Activated CD8-positive, alpha-beta T cell treated with anti-CD3 and anti-CD28 coated beads for 36 hours (primary cell): ENCODE measurements around the gene CPB2. TPM values are rescaled to one million over a fixed set of nuclear protein-coding genes. Genes with fewer than 3 reads are reported as not detected.

Source experiments
- ATAC-seq: fragments of 200-7000 bp; cut with Tn5 transposase; one replicate; pipeline ENCODE4 v1.10.0; 2021; ENCODE audit warnings: mild to moderate bottlenecking, moderate library complexity
- CTCF ChIA-PET: fragments of 350-600 bp; sonication (Branson Sonifier 250); formaldehyde crosslinking; loops from one replicate; lab custom pipeline; 2021; ENCODE audit warnings: antibody characterized with exemption; lab: Charles Lee
- POLR2A ChIA-PET: fragments of 350-600 bp; sonication (Branson Sonifier 250); formaldehyde crosslinking; loops from one replicate; lab custom pipeline; 2021; ENCODE audit warnings: antibody characterized with exemption; lab: Charles Lee
- DNase-seq: peaks from one replicate; pipeline ENCODE4 v3.0.0-alpha.2; 2020
- H3K27ac Mint-ChIP-seq: one replicate; pipeline ENCODE4 v1.8.0; 2021; ENCODE audit warnings: mild to moderate bottlenecking, mixed read lengths
- H3K27me3 Mint-ChIP-seq: one replicate; pipeline ENCODE4 v1.8.0; 2021; ENCODE audit warnings: mixed read lengths
- H3K36me3 Mint-ChIP-seq: one replicate; pipeline ENCODE4 v1.8.0; 2021; ENCODE audit warnings: low read depth, mixed read lengths
- H3K4me1 Mint-ChIP-seq: one replicate; pipeline ENCODE4 v1.8.0; 2021; ENCODE audit warnings: low read depth, mixed read lengths
- H3K4me3 Mint-ChIP-seq: one replicate; pipeline ENCODE4 v1.8.0; 2021; ENCODE audit warnings: mild to moderate bottlenecking, moderate library complexity, mixed read lengths
- H3K9me3 Mint-ChIP-seq: one replicate; pipeline ENCODE4 v1.8.0; 2021; ENCODE audit warnings: mixed read lengths
- CTCF ChIP-seq: fragments of 200-600 bp; IDR thresholded peaks from one replicate; pipeline ENCODE4 v1.8.0; 2022; ENCODE audit warnings: antibody characterized with exemption, mild to moderate bottlenecking
- intact Hi-C: fragments of 100-400 bp; cut with micrococcal nuclease; formaldehyde crosslinking; loops from one replicate; pipeline ENCODE4 v1.10.0; 2022
- total RNA-seq, 2 experiments: library from RNA; stranded (reverse); gene quantifications; one replicate each; pipeline ENCODE4 v1.2.3, GENCODE V29; 2021

The CPB2 gene
- total RNA-seq, 2 experiments from 2014 or later: not detected

- H3K27me3 Mint-ChIP-seq: peaks cover 9% of the 10 kb centered on the region
- no peak for DNase-seq
- H3K9me3 Mint-ChIP-seq: no peaks in the 10 kb centered on the region
- ChIA-PET POLR2A (interaction anchor here (1.0 to 1.4 kb wide), 5 partner anchors 11 to 106 kb away, joined by 3 to 6 read pairs (median 3); no protein-coding TSS in a partner anchor), CTCF (interaction anchor here (1.0 to 1.5 kb wide), 3 partner anchors 12 to 268 kb away, joined by 3 to 4 read pairs (median 4); no protein-coding TSS in a partner anchor)
- peak overlapping the region; percentile 97 for H3K27ac Mint-ChIP-seq
- peak overlapping the region; percentile 95 for H3K4me3 Mint-ChIP-seq
- no peak for TF ChIP-seq CTCF
- intact Hi-C loops: loop anchor here (10.0 kb wide), 1 partner anchor 71 kb away; no protein-coding TSS in a partner anchor
- H3K36me3 Mint-ChIP-seq: peaks cover 3% of the 10 kb centered on the region
- peaks cover 29% of the 10 kb centered on the region for H3K4me1 Mint-ChIP-seq
- ATAC-seq: no peak
These were observed 51.4 kb downstream of the CPB2 start for GRCh38 chr13:46053162-46054012.

GRCh38 chr13:46052319-46053161 is 52.3 kb downstream of the CPB2 start, which contains the start of gene ZC3H13:
Gene ZC3H13, minus strand, starts transcription at chr13:46052746. Its CDS starts 7,239 bp downstream, at chr13:46045507.
- peak; percentile 51 for TF ChIP-seq CTCF
- ChIA-PET POLR2A (interaction anchor here (0.6 to 1.4 kb wide), 12 partner anchors 10 to 1814 kb away, joined by 3 to 6 read pairs (median 3); no protein-coding TSS in a partner anchor), CTCF (interaction anchor here (0.7 to 1.5 kb wide), 5 partner anchors 11 to 269 kb away, joined by 3 to 4 read pairs (median 4); no protein-coding TSS in a partner anchor)
- Mint-ChIP-seq H3K4me3 (peak within 1 kb of the TSS; percentile 95), H3K4me1 (peaks cover 34% of the 10 kb centered on the region), H3K27me3 (peaks cover 9% of the 10 kb centered on the region), H3K36me3 (peaks cover 3% of the 10 kb centered on the region), H3K27ac (peak within 1 kb of the TSS; percentile 97), H3K9me3 (no peaks in the 10 kb centered on the region)
- intact Hi-C loops: loop anchor here (10.0 kb wide), 1 partner anchor 72 kb away; no protein-coding TSS in a partner anchor
- ATAC-seq (peak; percentile 99), DNase-seq (peak; percentile 96)

GRCh38 chr13:46051968-46052318 is 52.9 kb downstream of the CPB2 start:
- H3K36me3 Mint-ChIP-seq: peaks cover 3% of the 10 kb centered on the region
- H3K4me1 Mint-ChIP-seq: peaks cover 36% of the 10 kb centered on the region
- POLR2A ChIA-PET: interaction anchor here (0.6 to 1.4 kb wide), 12 partner anchors 10 to 1815 kb away, joined by 3 to 6 read pairs (median 3); no protein-coding TSS in a partner anchor
- intact Hi-C loops: loop anchor here (10.0 kb wide), 1 partner anchor 73 kb away; no protein-coding TSS in a partner anchor
- H3K27me3 Mint-ChIP-seq: peaks cover 9% of the 10 kb centered on the region
- peak overlapping the region; percentile 97 for H3K27ac Mint-ChIP-seq
- peak; percentile 6 for ATAC-seq
- no peak for TF ChIP-seq CTCF
- H3K4me3 Mint-ChIP-seq: peak overlapping the region; percentile 95
- CTCF ChIA-PET: interaction anchor here (0.7 to 1.5 kb wide), 5 partner anchors 10 to 270 kb away, joined by 3 to 4 read pairs (median 4); no protein-coding TSS in a partner anchor
- no peaks in the 10 kb centered on the region for H3K9me3 Mint-ChIP-seq
- DNase-seq: no peak

- DNase-seq: no peak
- POLR2A ChIA-PET: no interaction called here
- H3K4me1 Mint-ChIP-seq: peaks cover 41% of the 10 kb centered on the region
- no peak for ATAC-seq
- no peaks in the 10 kb centered on the region for H3K9me3 Mint-ChIP-seq
- peak overlapping the region; percentile 8 for H3K4me3 Mint-ChIP-seq
- peaks cover 4% of the 10 kb centered on the region for H3K27me3 Mint-ChIP-seq
- peaks cover 3% of the 10 kb centered on the region for H3K36me3 Mint-ChIP-seq
- CTCF ChIA-PET: no interaction called here
- H3K27ac Mint-ChIP-seq: no peak overlapping the region
- intact Hi-C loops: loop anchor here (10.0 kb wide), 1 partner anchor 74 kb away; no protein-coding TSS in a partner anchor
- TF ChIP-seq CTCF: no peak
These were observed 54.1 kb downstream of the CPB2 start for GRCh38 chr13:46050771-46051170.
